ENCODE data around the gene PRMT7. TPM values are rescaled to one million over a fixed set of nuclear protein-coding genes. Genes with fewer than 3 reads are reported as not detected.

Gene PRMT7
- total RNA-seq, 1 donor from 2014 or later: 22.0 TPM

GRCh38 chr16:68300734-68301459 lies 9.9 kb upstream of the PRMT7 start:
- no peak for DNase-seq (ENCODE audit: low read depth in 2 of 2)

DNA sequence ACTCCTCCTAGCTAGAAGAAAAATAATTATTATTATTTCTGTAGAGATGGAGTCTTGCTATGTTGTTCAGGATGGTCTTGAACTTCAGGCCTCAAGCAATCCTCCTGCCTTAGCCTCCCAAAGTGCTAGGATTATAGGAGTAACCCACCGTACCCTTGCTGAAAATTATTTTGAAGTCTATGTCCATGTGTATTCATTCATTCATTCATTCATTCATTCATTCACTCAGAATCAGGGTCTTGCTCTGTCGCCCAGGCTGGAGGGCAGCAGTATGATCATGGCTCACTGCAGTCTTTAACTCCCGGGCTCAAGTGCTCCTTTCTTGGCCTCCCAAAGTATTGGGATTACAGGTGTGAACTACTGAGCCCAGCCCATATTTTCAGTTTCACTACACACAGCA lies 4.2 kb upstream of the PRMT7 start:
- DNase-seq (ENCODE audit: low read depth in 2 of 2): no peak

- DNase-seq (ENCODE audit: low read depth in 2 of 2): no peak
These were observed 1.0 kb upstream of the PRMT7 start for GRCh38 chr16:68309799-68310198.

- DNase-seq (ENCODE audit: low read depth in 2 of 2): peak; percentile 49 to 51
These were observed 414 bp upstream of the PRMT7 start for GRCh38 chr16:68310437-68310773.

DNA sequence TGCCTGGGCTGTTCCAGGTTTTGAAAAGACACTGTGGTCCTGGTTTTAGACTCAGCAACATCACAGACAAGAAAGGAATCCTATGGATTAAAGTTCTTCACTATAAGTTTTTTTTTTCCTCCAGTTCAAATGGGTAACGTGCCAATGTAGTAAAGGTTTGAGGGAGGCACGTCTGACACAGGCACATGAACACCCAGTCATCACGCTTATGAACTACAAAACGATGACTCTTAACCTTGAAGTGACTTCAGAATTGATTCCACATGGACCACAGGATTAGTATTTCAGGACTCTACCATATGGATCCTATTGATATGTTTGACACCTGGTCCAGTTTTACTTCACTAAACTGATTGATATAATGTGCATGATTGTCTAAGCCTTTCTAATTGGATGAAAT lies 2.3 kb downstream of the PRMT7 start:
- DNase-seq (ENCODE audit: low read depth in 2 of 2): no peak

GRCh38 chr16:68319185-68319908 lies 8.5 kb downstream of the PRMT7 start:
- DNase-seq (ENCODE audit: low read depth in 2 of 2): no peak

- DNase-seq (ENCODE audit: low read depth in 2 of 2): no peak
These were observed 13.5 kb downstream of the PRMT7 start for GRCh38 chr16:68324336-68324735.

- peak; percentile 20 to 83 for DNase-seq (ENCODE audit: low read depth in 2 of 2)
These were observed 14.1 kb downstream of the PRMT7 start for GRCh38 chr16:68324780-68325357.

DNA sequence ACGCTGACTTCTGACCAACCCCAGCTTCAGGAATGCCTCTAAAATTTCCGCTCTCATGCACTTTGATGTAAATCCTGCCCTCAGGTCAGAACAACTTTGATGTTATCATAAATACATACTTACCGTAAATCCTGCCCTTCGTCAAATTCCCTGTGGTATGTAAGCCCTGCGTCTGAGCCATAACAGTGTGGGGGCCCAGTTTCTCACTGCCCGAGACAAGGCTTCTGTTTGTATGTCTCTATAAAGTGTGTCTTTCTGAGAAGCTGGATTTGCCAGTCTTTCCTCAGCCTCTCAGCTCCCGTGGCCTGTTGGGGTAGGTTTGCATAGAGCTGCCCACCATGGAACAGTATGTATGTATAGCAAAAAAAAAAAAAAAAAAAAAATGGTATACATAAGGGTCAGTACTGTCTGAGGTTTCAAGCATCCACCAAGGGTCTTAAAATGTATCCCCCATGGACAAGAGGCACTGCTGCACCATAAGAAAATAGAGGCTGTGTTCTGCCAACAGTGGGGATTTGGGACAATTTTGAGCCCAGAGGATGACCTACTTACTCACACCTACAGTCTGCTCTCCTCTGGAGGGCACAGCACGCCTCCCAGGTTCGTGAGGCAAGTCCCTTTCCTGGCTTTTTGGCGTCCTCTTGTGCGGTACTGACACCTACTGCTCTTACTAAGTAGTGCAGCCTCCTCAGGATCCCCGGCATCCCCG lies 17.5 kb downstream of the PRMT7 start:
- peak; percentile 89 for DNase-seq (ENCODE audit: low read depth in 2 of 2)

- DNase-seq (ENCODE audit: low read depth in 2 of 2): no peak
These were observed 18.1 kb downstream of the PRMT7 start for GRCh38 chr16:68328860-68329390.

- DNase-seq (ENCODE audit: low read depth in 2 of 2): peak; percentile 29 to 50
These were observed 21.1 kb downstream of the PRMT7 start for GRCh38 chr16:68331879-68332410.

DNA sequence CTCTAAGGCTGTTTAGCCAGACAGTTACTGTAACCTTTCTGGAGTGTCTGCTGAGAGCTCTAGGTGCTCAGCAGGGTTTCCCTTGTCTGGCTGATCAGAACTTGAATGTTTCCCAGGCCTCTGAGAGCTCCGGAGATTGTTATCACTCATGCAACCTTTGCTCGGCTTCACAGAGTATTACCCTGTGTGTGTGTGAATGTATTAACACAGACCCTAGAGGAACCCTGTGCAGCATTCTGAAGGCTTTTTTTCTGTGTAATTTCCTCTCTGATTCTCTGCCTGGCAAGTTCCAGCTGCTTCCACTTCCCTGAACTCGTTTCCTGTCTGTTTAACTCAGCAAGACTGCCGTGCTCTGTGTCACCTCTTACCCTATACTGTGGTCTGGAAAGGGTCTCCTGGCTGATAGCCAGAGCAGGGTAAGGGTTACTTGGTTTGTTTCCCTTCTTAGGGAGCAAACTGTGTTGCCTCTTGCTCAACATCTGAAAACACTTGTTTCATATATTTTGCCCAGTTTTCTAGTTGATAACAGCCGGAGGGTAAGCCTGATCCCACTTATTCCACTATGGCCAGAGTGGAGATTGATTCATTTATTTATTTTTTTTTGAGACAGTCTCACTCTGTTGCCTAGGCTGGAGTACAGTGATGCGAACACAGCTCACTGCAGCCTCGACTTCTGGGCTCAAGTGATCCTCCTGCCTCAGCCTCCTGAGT lies 21.7 kb downstream of the PRMT7 start:
- peak; percentile 78 to 97 for DNase-seq (ENCODE audit: low read depth in 2 of 2)

- no peak for DNase-seq (ENCODE audit: low read depth in 2 of 2)
These were observed 24.4 kb downstream of the PRMT7 start for GRCh38 chr16:68335175-68335574.

GRCh38 chr16:68338326-68339119 lies 27.7 kb downstream of the PRMT7 start:
- no peak for DNase-seq (ENCODE audit: low read depth in 2 of 2)

DNA sequence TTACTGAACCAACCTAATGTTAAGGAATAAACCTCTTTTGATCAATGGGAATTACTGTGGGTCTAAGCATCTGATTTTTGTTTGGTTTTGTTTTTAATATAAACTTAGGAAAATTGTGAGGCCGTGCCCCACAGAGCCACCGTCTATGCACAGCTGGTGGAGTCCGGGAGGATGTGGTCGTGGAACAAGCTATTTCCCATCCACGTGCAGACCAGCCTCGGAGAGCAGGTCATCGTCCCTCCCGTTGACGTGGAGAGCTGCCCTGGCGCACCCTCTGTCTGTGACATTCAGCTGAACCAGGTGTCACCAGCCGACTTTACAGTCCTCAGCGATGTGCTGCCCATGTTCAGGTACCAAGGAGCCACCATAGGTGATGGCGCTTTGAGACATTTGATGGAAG lies 28.4 kb downstream of the PRMT7 start:
- no peak for DNase-seq (ENCODE audit: low read depth in 2 of 2)

- DNase-seq (ENCODE audit: low read depth in 2 of 2): no peak
These were observed 31.8 kb downstream of the PRMT7 start for GRCh38 chr16:68342620-68343019.

DNA sequence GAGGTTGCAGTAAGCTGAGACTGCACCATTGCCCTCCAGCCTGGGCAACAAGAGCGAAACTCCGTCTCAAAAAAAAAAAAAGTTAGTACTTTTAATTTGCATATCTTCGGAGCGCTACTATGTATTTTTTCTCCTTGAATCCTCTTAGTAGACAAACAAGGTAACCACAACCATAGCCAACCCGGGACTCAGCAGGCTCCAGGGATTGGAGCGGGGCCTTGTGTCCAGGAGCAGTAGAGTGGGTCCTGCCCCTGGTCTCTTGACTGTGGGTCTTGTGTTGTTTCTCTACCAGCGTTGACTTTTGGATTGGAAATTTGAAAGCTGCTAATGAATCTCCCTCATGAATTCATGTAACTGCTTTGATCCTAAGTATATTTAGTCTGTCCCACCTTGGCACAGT lies 32.3 kb downstream of the PRMT7 start:
- no peak for DNase-seq (ENCODE audit: low read depth in 2 of 2)

- no peak for DNase-seq (ENCODE audit: low read depth in 2 of 2)
These were observed 33.4 kb downstream of the PRMT7 start for GRCh38 chr16:68344252-68344651.

GRCh38 chr16:68345351-68345810 lies 34.6 kb downstream of the PRMT7 start:
- DNase-seq (ENCODE audit: low read depth in 2 of 2): no peak

Data from lung microvascular endothelial cell (primary cell).